Adrenal gland (tissue), 12 donors: Measurements from ENCODE around the gene TBX1. TPM values are rescaled to one million over a fixed set of nuclear protein-coding genes. Genes with fewer than 3 reads are reported as not detected.

Source experiments
- DNase-seq, 7 donors: peaks; one replicate each; pipeline ENCODE4 v3.0.0-alpha.2; 2019 to 2020
- H3K27ac ChIP-seq, 5 donors: fragments of 200-600 bp; sonication (generic) in 4 of 5; 1 replicate in 3 of 5; 2 replicates in 2 of 5; pipeline versions ENCODE4 v1.5.1 to v1.8.0; 2016 to 2020; ENCODE audit warnings: mild to moderate bottlenecking in 1 of 5
- H3K27me3 ChIP-seq: fragments of 200-600 bp; 2 replicates; pipeline ENCODE4 v1.8.0; 2021
- H3K36me3 ChIP-seq, 2 donors: fragments of 200-600 bp; replicated peaks in 1 of 2; 1 replicate in 1 of 2; 2 replicates in 1 of 2; pipeline versions ENCODE4 v1.5.1 to v1.8.0; 2018 to 2022
- H3K4me1 ChIP-seq, 2 donors: fragments of 200-600 bp; replicated peaks in 1 of 2; 1 replicate in 1 of 2; 2 replicates in 1 of 2; pipeline versions ENCODE4 v1.5.1 to v1.8.0; 2018 to 2021
- H3K4me3 ChIP-seq, 4 donors: fragments of 200-600 bp; sonication (generic) in 3 of 4; one replicate each; pipeline ENCODE4 v1.5.1; 2016 to 2018
- H3K9me3 ChIP-seq, 3 donors: fragments of 200-600 bp; sonication (generic) in 1 of 3; replicated peaks in 1 of 3; 1 replicate in 2 of 3; 2 replicates in 1 of 3; pipeline versions ENCODE4 v1.5.1 to v1.8.0; 2016 to 2021
- POLR2A ChIP-seq, 2 donors: fragments of 450-650 bp; IDR thresholded peaks; one replicate each; pipeline ENCODE4 v1.6.1; 2017; ENCODE audit warnings: antibody characterized with exemption in 2 of 2, mild to moderate bottlenecking in 2 of 2, moderate library complexity in 1 of 2
- WGBS, 4 donors: extraction: QIAGEN DNeasy Blood & Tissue Kit in 2 of 4; methylation state at CpG; one replicate each; pipeline versions ENCODE4 v1.1.5 to v1.1.7; 2013 to 2017; 5-methylcytosine and 5-hydroxymethylcytosine counted together
- intact Hi-C, 2 donors: fragments of 100-400 bp; cut with DNase I; formaldehyde crosslinking; loops; one replicate each; pipeline versions ENCODE4 v1.14.1 to v1.15.0; 2022 to 2023
- polyA plus RNA-seq, 3 donors: library from polyadenylated mRNA; stranded (reverse); fragments of 200-250 nt in 2 of 3; fragments of 350-450 nt in 1 of 3; fragmentation: Illumina TruSeq in 1 of 3; extraction: RNeasy Lipid Tissue Mini Kit (QIAGEN cat#74804) in 1 of 3; gene quantifications; one replicate each; pipeline ENCODE4 v1.2.3, GENCODE V29; 2013 to 2014
- total RNA-seq, 9 donors: library from RNA; depleted of rRNA in 4 of 9; stranded (reverse); fragments of >200 nt in 4 of 9; fragments of 120-200 nt in 1 of 9; fragmentation: NEBNext Ultra II Directional in 1 of 9; extraction: Animal tissue kit (Norgen Biotek cat#: 25700) in 1 of 9; gene quantifications; one replicate each; pipeline versions ENCODE4 v1.1.0 to v1.2.4, GENCODE V29; 2013 to 2023
- TF ChIP-seq, protein P1 (sequence below), 6 experiments: fragments of 450-650 bp in 4 of 6; fragments of 200-600 bp in 2 of 6; sonication (generic) in 1 of 6; IDR thresholded peaks; 1 replicate in 5 of 6; 2 replicates in 1 of 6; pipeline versions ENCODE4 v1.5.1 to v1.8.0; 2016 to 2021; ENCODE audit warnings: antibody characterized with exemption in 6 of 6, mild to moderate bottlenecking in 2 of 6, moderate library complexity in 1 of 6
- donor health status: healthy with polysubstance abuse.
- donor health status: Bipolar disorder and iron deficiency.
- donor health status: DM: yes; HTN: yes; CAD: no.
- donor health status: DM: no; HTN: no; CAD: no.
- donor health status: DM: no; HTN: no; CAD: no.
- donor health status: DM: yes; HTN: yes; CAD: no.

TBX1 gene
- total and polyA plus RNA-seq, 12 donors = 0.11 to 10.1 (median 1.1) TPM; not detected in 3

DNA sequence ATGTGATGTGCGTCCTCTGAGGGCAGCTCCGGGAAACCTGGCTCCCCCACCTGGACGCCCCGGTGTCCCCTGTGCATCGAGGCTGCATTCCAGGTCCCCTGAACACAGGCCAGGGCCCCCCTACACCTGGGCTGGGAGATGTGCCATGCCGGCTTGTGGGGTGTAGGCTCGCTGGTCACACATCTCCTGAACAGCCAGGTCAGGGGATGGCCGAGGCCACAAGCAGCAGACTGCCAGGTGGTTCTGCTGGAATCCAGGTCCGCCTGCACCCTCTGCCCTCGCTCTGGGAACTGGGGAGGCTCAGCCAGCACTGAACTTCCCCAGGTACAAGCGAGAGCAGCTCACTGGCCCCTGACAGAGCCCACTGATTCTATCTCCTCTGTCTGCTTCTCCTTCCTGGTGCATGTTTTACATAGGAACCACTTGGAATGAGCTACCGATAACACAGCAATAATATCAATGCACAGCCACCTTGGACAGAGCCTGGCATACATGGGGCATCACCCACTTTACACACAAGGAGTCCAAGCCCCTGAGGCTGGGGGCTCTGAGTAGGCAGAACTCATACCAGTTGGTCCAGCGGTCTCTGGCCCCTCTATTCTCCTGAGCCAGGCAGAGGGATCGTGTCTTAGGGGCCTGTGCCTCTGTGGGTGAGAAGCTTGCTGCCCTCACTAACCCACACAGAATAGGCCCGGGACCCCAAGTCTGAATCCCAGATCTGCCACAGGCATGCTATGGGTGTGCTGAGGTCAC is 46.8 kb downstream of the TBX1 start:
- Histone ChIP-seq H3K4me3 (no peak overlapping the region), H3K9me3 (no peaks in the 10 kb centered on the region), H3K36me3 (no peaks in the 10 kb centered on the region), H3K4me1 (no peaks in the 10 kb centered on the region), H3K27me3 (no peaks in the 10 kb centered on the region), H3K27ac (no peak overlapping the region)
- intact Hi-C loops = no loop called here
- no peak for TF ChIP-seq POLR2A (IDR thresholded peaks at IDR 0.05)
- TF ChIP-seq, protein P1, sequence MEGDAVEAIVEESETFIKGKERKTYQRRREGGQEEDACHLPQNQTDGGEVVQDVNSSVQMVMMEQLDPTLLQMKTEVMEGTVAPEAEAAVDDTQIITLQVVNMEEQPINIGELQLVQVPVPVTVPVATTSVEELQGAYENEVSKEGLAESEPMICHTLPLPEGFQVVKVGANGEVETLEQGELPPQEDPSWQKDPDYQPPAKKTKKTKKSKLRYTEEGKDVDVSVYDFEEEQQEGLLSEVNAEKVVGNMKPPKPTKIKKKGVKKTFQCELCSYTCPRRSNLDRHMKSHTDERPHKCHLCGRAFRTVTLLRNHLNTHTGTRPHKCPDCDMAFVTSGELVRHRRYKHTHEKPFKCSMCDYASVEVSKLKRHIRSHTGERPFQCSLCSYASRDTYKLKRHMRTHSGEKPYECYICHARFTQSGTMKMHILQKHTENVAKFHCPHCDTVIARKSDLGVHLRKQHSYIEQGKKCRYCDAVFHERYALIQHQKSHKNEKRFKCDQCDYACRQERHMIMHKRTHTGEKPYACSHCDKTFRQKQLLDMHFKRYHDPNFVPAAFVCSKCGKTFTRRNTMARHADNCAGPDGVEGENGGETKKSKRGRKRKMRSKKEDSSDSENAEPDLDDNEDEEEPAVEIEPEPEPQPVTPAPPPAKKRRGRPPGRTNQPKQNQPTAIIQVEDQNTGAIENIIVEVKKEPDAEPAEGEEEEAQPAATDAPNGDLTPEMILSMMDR (IDR thresholded peaks at IDR 0.05) = no peak
- 60 to 94% (median 92%) methylated on average over 1 to 15 of the region's 15 CpGs for WGBS, 4 donors
- no peak for DNase-seq

DNA sequence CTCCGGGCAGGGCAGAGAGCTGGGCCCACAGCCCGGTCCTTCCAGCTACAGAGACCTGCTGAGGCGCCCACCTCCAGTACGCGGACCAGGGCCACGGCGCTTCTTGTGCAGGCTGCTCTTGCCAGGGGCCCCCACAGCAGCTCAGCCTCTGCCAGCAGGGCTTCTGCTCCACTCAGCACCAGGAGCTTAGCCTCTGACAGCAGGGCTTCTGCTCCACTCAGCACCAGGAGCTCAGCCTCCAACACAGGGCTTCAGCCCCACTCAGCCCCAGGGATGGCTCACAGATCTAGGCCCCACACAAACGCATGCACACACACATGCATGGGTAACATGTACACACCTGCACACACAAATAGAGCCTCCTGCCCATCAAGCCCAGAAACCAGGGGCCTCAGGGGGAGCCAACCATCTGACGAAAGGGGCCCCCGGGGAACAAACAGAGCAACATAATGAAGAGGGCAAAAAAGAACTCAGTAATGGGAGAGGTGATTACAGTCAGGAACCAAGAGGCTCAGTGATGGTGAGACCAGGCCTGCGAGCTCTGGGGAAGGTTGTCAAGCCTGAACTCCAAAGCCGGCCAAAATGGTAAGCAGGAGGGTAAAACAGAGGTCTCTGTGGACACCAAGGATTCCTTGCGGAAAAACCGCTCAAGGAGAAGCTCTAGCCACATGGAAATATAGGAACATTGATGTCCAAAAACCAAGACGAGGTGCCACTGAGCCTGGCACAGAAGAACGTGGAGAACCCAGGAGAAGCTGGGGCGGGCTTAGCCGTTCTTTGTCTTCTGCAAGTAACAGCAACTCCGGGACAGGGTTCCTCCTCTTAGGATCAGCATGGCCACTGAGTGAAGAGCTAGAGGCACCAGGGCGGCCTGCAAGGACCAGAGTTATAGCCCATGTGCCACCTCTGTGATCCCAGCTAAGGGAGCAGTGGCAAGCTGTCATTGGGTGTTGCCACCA is 47.6 kb downstream of the TBX1 start:
- intact Hi-C loops = no loop called here
- Histone ChIP-seq H3K4me3 (no peak overlapping the region), H3K36me3 (no peaks in the 10 kb centered on the region), H3K27ac (no peak overlapping the region), H3K9me3 (no peaks in the 10 kb centered on the region), H3K27me3 (no peaks in the 10 kb centered on the region), H3K4me1 (no peaks in the 10 kb centered on the region)
- TF ChIP-seq, protein P1 (IDR thresholded peaks at IDR 0.05) = no peak
- TF ChIP-seq POLR2A (IDR thresholded peaks at IDR 0.05) = no peak
- 92 to 96% (median 94%) methylated on average over 12 to 20 of the region's 20 CpGs for WGBS, 4 donors
- peak in 1 of 7 donors; percentile 10 for DNase-seq

DNA sequence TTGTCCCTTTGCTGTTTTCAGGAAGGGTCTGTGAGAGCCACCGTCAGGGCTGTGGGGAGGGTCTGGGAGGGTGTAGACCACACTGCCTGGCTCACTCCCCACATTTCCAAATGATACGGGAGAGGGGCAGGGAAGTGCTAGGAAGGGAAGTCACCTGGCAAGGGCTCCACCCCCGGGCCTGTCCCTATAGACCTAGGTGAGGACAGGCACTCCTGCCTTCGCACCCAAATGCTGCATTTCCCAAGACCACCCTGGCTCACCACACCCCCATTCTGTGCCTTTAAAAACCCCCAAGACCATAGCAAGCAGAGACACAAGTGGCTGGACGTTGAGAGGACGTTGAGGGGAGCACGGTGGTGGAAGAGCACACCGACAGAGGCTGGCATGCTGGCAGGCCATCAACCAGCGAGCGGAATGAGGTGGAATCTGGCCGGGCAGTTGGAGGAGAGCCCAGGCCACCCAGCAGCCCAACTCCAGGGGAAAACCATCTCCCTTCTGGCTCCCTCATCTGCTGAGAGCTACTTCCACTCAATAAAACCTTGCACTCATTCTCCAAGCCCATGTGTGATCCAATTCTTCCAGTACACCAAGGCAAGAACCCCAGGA is 48.4 kb downstream of the TBX1 start:
- WGBS, 4 donors = 85 to 95% (median 92%) methylated on average over 8 to 11 of the region's 11 CpGs
- no peak overlapping the region for H3K27ac ChIP-seq
- DNase-seq = peak in 1 of 7 donors; percentile 9
- H3K27me3 ChIP-seq = no peaks in the 10 kb centered on the region
- no peaks in the 10 kb centered on the region for H3K9me3 ChIP-seq
- intact Hi-C loops = no loop called here
- H3K4me1 ChIP-seq = no peaks in the 10 kb centered on the region
- TF ChIP-seq POLR2A (IDR thresholded peaks at IDR 0.05) = no peak
- TF ChIP-seq, protein P1 (IDR thresholded peaks at IDR 0.05) = no peak
- H3K4me3 ChIP-seq = no peak overlapping the region
- H3K36me3 ChIP-seq = no peaks in the 10 kb centered on the region

DNA sequence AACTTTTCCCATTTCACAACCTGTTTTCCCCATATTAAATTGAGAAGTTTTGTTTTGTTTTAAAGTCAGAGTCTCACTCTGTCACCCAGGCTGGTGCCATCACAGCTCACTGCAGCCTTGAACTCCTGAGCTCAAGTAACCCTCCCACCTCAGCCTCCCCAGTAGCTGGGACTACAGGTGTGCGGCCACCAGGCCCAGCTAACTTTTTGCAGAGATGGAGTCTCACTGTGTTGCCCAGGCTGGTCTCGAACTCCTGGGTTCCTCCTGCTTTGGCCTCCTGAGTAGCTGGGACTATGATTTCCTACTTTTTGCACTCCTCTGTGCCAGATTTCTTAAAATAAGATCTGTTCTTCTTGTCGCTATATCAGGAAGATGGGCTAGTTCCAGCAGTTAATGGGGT is 49.2 kb downstream of the TBX1 start:
- TF ChIP-seq POLR2A (IDR thresholded peaks at IDR 0.05) = no peak
- TF ChIP-seq, protein P1 (IDR thresholded peaks at IDR 0.05) = no peak
- Histone ChIP-seq H3K9me3 (no peaks in the 10 kb centered on the region), H3K4me3 (no peak overlapping the region), H3K36me3 (no peaks in the 10 kb centered on the region), H3K27ac (no peak overlapping the region), H3K4me1 (no peaks in the 10 kb centered on the region), H3K27me3 (no peaks in the 10 kb centered on the region)
- intact Hi-C loops = no loop called here
- peak in 1 of 7 donors; percentile 8 for DNase-seq
- 94 to 100% (median 98%) methylated on average over 2 to 3 of the region's 3 CpGs for WGBS, 4 donors
